Stimulated activated CD8-positive, alpha-beta memory T cell treated with anti-CD3 and anti-CD28 coated beads, Interleukin-15, amount 100 ng/mL, for 48 hours (primary cell): ENCODE results near the gene EIF2B5.
"Not testable (repeated sequence)": the region's sequence is repeated elsewhere in the genome, so short reads cannot be mapped to it uniquely, and the experiment has no call there.

ENCODE experiments used
- DNase-seq, 2 donors: peaks; one replicate each; pipeline ENCODE4 v3.0.0-alpha.2; 2020; ENCODE audit warnings: low read depth in 2 of 2

Gene EIF2B5

DNA sequence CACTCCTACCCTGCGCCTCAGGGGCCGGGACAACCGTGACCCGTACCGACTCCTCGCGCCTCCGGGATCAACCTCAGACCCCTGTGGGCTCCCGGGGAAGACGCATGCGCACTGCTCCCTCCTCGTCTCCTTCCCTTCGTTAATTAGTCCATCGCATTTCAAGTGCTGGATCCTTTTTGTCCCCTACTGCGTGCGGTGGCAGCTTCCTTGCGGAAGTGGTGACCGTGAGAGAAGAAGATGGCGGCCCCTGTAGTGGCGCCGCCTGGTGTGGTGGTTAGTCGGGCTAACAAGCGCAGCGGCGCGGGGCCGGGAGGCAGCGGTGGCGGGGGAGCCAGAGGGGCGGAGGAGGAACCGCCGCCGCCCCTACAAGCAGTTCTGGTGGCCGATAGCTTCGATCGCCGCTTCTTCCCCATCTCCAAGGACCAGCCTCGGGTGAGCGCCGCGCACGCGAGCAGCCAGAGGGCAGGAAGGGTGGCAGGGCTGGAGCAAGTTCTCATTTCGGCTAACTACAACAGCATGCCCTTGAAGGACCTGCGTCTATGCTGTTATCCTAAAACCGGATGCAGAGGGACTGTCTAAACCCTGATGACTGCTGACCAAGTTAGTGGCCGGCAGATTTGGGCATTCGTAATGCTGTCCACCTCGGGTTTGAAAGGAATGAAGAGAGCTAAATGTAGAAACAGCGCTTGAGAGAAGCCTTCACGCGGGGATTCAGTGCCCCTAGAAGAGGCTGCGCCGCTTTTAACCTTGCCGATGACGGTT is at the start of gene EIF2B5:
Gene EIF2B5, plus strand, starts transcription at position 210 of the 762 bp plus-strand sequence. Its CDS starts 28 bp downstream, at position 238.
- DNase-seq, result peak; percentile 73 to 84

DNA sequence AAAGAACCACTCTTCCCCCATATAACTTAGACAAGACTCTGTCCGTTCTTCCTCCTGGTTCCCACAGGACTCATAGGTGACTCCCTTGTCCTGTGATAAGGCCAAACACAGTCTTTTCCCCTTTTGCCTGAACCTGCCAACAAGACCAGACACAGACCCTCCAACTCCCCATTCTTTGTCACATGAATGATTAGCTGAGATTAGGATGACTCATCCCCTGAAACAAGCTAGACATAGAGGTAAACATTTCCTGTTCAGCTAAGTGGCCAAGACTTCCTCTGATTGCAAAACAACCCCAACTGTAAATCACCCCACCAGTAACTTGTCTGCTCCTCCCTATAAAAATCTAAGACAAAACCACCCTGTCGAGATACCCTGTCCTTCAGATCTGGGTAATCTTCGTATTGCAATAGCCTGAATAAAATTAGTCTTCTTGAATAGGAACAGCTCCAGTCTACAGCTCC is 49.7 kb upstream of the EIF2B5 start:
- no peak for DNase-seq

DNA sequence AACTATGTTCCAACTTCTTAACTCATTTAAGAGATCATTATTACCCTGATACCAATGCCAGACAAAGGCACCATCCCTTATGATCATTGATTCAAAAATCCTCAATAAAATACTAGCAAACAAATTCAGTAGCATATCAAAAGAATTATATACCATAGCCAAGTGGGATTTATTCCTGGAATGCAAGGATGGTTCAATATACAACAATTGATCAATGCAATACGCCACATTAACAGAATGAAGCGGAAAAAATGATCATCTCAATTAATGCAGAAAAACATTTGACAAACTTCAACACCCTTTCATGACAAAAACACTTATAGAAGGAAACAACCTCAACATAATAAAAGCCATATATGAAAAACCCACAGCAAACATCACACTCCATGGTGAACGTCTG is 43.0 kb upstream of the EIF2B5 start:
- no peak for DNase-seq

DNA sequence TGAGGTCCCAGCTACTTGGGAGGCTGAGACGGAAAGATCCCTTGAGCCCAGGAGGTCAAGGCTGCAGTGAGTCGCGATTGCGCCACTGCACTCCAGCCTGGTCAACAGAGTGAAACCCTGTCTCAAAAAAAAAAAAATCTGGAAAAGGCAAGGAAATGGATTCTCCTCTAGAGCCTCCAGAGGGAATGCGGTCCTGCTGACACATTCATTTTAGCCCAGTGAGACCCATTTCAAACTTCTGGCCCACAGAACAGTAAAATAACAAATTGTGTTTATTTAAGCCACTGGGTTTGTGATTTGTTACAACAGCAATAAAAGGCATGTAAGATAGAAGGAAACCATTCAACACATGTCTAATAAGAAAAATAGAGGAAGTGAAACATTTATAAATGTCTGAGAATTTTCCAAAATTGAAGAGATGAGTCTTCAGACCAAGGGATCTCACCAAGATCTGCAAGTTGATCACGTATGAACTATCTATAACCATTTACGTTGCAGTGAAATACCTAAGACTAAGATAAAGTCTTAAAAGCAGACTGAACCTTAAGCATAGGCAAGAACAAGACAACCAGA is 38.3 kb upstream of the EIF2B5 start, which contains the start of gene HTR3E:
Gene HTR3E, plus strand, starts transcription at position 254 of the 573 bp plus-strand sequence. CDS start 466 bp downstream, outside the sequence.
- DNase-seq, result no peak

DNA sequence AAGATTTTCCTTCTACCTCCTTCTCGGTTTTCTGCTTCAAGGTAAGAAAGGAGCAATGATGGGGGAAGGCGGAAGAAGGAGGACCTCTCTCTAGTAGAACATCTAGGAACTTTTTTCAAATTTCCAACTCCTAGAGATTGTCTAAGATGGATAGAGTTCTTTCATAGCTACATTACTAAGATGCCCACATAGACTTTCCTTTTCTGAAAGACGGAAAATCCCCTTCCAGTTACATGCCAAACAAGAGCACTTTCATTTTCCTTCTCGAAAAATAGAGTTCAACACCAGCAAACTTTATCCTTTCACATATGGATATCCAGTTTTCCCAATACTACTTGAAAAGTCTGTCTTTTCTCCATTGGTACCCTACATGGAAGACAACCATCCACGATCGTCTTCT is 37.6 kb upstream of the EIF2B5 start:
- DNase-seq, result no peak

DNA sequence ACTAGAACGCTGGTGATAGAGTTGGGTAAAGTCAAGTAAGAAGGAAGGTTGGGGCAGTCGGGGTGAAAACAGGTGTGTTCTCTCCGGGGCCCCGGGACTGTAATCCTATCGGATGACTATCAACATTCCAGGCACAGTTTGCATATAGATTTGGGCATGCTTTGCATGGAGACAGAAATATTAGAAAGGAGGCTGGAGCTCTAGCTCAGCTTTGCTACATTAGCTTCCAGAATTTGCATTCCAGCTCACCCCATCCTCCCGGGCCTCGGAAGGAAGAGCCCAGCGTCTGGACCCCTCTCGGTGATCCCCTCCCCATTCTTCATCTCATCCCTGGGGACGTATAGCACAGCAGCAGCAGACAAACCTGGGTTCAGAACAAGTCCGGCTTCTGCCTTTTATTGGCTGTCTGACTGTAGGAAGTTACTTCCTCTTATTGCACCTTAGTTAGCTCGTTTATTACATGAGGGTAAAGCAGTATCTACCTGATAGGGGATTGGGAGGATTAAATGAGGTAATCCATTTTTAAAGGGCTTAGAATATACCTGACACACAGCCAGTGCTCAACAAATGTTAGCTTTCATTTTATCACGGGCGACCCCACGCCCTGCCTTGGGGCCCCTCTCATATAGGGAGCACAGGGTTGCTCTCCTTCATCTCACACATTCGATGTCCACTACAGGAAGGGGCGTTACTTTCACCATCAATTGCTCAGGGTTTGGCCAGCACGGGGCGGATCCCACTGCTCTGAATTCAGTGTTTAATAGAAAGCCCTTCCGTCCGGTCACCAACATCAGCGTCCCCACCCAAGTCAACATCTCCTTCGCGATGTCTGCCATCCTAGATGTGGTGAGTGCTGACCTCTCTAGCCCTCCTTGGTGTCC is 35.1 kb upstream of the EIF2B5 start:
- DNase-seq, result no peak

DNA sequence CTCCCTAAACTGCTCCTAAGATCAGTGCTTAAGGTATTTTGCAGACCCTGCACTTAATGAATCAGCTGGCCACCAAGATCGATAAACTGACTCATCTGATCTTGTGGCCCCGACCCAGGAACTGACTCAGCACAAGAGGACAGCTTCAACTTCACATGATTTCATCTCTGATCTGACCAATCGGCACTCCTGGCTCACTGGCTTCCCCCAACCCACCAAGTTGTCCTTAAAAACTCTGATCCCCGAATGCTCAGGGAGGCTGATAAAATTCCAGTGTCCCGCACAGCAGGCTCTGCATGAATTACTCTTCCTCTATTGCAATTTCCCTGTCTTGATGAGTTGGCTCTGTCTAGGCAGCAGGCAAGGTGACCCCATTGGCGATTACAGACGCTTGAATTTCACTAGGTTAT is 24.8 kb upstream of the EIF2B5 start:
- no peak for DNase-seq

DNA sequence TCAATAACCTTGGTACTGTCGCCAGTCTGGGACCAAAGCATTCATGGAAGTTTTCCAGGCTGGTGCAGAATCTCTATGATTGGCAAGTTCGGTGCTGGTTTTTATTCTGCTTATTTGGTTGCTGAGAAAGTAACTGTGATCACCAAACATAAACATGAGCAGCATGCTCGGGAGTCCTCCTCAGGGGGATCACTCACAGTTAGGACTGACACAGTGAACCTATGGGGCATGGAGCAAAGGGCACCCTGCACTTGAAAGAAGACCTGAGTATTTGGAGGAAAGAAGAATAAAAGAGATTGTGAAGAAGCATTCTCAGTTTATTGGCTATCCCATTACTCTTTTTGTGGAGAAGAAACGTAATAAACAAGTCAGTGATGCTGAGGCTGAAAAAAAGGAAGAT is 19.1 kb upstream of the EIF2B5 start:
- DNase-seq, result no peak

DNA sequence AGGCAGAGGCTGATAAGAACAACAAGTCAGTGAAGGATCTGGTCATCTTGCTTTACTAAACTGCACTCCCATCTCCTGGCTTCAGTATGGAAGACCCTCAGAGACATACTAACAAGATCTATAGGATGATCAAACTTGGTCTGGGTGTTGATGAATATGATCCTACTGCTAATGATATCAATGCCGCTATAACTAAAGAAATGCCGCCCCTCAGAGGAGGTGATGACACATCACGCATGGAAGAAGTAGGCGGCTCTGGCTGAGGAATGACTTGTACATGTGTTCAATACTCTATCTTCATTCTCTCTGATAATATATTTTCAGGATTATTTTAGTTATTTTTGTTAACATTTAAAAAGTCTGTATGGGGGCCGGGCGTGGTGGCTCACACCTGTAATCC is 17.5 kb upstream of the EIF2B5 start:
- no peak for DNase-seq

DNA sequence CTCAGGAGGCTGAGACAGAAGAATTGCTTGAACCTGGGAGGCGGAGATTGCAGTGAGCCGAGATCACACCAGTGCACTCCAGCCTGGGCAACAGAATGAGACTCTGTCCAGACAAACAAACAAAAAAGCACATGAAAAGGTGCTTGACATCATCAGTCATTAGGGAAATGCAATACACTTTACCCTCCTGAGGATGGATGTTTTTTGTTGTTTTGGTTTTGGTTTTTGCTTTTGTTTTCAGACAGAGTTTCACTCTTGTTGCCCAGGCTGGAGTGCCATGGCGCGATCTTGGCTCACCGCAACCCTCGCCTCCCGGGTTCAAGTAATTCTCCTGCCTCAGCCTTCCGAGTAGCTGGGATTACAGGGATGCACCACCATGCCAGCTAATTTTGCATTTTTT is 14.1 kb upstream of the EIF2B5 start:
- not testable (repeated sequence) for DNase-seq

DNA sequence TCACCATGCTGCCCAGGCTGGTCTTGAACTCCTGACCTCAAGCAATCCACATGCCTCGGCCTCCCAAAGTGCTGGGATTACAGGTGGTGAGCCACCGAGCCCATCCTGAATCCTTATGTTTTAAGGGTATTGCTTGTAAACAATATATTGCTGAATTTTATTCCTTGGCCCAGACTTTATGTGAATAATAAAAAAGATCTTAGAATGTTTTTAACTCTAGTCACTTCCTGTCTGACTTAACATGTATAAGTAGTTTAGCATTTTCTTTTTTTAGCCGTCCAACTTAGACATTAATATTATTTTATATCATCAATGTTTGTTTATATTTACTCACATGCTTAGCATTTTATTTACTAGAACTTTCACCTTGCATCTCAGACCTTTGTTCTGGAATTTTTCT is 9.2 kb upstream of the EIF2B5 start:
- DNase-seq, result no peak

DNA sequence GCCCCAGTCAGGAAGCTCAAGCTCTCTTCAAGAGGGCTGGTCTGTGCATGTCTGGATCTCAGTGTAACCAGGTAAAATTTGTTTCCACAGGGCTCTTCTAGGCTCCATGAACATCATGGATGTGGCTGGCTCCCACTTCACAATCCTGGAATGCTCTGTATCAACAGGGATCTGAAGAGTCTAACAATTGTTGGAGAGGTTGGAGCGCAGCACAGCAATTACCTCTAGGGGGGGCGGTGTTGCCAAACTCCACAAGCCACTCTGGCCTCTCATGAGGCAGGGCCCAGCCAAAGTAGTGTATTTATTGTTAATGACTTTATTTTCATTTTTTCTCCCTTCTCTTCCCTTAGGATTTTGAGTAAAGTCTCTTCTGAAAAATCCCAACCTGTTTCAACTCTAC is 6.1 kb upstream of the EIF2B5 start:
- DNase-seq, result no peak

DNA sequence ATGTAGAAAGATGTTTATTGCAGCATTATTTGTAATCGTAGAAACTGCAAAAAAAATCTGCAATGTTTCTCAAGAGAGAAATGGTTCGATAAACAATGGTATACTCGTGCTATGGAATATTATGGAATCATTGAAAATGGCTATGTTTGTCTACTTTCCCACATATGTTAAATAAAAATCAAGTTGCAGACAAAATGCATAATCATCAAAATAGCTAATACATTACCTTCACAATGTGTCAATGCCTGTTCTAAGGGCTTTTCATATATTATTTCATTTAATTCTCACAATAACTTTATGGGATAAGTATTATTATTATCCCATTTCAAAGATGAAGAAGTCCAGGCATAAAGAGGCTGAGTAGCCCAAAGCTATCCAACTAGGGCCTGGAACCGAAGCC is 2.2 kb upstream of the EIF2B5 start:
- DNase-seq, result no peak

DNA sequence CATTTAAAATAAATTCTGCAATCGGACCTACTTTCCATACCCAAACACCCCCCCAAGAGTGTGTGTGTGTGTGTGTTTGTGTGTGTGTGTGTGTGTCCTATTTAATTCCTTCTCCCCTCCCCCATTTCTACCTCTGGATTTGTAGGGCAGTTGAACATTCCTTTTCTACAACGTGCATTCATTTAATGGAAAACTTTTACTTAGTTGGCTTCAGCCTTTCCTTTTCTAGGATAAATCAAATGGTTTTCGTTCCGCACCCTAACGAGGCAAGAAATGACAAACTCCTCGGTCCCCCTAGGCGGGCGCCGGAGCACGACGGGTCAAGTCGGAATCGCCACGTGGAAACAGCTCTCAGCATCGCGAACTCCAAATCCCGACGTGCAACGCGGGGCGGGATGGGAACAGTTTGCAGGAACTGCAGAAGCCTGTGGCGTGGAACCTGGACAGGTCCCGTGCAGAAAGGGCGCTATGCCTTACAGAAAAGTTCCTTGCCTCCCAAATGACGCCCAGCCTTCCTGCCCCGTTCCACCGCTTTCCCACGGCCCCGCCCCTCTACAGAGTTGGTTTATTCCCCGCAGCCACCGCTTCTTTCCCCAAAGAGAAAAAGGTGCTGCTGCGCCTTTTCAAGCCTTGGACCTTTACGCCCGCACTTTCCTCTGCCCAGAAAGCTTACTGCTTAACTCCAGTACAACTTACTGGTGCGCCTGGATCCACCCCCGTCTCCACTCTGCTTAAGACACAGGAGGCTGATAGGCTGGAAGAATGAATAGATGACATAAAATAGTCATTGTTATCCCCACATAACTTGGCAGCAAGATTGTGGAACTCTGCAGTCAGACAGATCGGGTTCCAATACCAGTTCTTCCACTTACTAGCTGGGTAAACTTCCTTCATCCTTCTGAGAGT is 1.1 kb upstream of the EIF2B5 start:
- peak in 1 of 2 donors; percentile 49 for DNase-seq

DNA sequence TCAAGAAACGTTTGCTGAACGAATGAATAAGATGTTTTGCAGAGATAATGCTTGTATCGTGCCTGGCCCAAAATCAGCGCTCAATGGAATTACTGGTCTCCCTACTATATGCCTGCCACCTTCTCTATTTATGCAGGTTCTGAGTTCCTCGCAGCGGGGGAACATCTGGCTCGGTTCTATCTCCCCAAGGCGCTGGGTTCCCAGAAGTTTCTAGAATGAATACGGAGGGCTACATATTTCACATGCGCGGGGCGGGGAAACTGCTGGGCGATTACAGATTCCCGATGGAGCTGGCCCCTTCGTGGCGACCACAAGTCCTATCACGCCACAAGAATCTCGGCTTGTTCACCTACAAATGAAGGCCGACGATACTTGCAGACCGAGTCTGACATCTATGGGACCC is 411 bp upstream of the EIF2B5 start:
- DNase-seq, result no peak

DNA sequence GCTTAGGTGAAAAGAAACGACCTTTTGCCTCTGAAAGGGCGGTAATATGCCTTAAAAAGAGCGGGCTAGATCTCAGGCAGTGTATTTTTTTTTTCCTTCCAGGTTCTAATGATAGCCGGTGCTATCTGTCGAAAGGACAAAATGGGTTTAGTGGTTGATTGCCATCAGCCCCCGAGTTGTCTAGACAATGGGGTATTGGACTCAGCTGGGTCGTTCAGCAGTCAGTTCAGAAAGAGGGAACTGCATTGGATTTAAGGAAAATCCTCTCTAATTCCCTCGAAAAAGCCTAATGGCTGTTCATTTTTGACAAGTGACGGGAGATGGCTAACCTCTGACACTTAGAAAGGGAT is 728 bp downstream of the EIF2B5 start:
- DNase-seq, result no peak

DNA sequence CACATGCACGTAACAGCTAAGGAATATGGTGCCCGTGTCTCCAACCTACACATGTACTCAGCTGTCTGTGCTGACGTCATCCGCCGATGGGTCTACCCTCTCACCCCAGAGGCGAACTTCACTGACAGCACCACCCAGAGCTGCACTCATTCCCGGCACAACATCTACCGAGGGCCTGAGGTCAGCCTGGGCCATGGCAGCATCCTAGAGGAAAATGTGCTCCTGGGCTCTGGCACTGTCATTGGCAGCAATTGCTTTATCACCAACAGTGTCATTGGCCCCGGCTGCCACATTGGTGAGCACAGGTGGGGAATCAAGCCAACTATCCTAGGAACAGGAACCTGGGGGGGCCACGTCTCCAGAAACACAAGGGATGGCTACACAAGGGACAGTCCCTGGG is 5.3 kb downstream of the EIF2B5 start:
- DNase-seq, result no peak

DNA sequence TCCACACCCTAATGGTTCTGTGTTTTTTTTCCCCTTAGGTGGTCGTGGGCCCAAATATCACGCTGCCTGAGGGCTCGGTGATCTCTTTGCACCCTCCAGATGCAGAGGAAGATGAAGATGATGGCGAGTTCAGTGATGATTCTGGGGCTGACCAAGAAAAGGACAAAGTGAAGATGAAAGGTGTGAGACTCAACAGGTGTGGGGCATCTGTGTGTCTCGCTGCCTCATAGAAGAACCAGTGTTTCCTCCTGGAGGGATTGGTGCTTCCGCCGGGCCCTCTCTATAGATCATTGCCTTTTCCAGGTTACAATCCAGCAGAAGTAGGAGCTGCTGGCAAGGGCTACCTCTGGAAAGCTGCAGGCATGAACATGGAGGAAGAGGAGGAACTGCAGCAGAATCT is 7.0 kb downstream of the EIF2B5 start:
- DNase-seq, result no peak

DNA sequence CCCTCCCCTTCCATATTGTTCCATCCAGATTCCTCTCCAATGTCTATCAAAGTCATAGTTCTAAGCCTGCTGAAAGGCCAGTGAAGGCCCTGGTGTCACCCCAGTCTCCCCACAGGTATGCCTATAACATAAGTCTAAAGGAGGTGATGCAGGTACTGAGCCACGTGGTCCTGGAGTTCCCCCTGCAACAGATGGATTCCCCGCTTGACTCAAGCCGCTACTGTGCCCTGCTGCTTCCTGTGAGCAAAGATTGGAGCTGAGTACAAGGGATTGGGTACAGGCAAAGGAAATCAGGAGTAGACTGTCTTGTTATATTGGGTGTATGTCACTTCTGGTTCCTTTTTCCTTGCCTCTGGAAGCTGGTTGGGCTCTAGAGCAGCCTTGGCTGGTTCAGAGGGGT is 8.2 kb downstream of the EIF2B5 start:
- DNase-seq, result no peak

DNA sequence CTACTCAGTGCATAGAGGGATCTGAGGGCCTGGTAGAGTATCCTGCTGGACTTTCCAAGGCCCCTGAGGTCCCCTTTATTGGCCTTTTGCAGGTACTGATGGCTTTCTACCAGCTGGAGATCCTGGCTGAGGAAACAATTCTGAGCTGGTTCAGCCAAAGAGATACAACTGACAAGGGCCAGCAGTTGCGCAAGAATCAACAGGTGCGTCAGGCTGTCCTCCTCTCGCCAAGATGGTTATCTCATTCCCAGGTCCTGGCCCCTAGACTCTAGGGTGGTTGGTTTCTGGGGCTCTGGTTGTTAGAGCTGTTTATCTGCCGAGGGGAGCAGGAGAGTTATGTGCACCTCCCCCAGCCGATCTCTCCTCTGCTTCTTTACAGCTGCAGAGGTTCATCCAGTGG is 9.3 kb downstream of the EIF2B5 start:
- no peak for DNase-seq

DNA sequence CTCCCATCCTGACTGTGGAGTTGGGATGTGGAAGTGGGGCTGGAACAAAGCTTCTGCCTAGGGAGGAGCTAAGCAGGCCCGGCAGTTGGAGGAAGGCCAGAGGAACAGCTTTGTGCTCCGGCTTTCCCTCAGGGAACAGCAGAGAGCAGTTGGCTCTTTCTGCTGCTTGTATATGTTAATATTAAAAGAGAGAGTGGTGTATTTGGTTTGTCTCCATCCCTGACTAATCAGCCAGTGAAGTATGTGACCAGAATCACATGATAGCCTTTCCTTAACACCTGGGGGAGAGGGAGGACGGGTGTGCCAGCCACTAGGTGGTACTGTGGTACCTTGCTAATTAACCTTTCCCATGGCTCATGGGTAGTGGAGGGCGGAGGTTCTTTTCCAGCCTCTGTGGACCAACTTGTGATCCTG is 10.0 kb downstream of the EIF2B5 start:
- no peak for DNase-seq
